Stimulated activated naive CD8-positive, alpha-beta T cell treated with anti-CD3 and anti-CD28 coated beads, Interleukin-15, Interleukin-2, amounts not matched to agents 100 U/mL and 50 U/mL, for 24 hours (primary cell): ENCODE results near the gene RGL1.

Experiments used
- ATAC-seq: fragments of 150-1000 bp; cut with Tn5 transposase; one replicate; pipeline ENCODE4 v1.10.0; 2021
- DNase-seq: peaks from one replicate; pipeline ENCODE4 v3.0.0; 2021

The RGL1 gene

DNA sequence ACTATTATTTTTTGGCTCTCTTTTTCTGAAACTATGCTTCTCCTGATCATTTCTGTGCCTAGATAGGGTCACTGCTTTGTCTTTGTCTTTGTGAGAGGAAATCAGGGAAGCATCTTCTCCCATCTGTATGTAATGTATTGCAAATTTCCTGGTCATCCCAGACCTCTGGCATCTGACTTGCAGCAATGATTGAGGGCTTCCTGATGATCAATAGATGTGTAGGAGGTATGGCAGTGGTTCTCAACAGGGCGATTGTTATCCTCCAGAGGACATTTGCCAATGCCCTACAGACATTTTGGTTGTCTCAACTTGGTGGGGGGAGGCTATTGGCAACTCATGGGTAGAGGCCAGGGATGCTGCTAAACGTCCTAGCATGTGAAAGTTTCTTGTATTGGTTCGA is 64.7 kb downstream of the RGL1 start:
- DNase-seq, result no peak
- ATAC-seq, result no peak

DNA sequence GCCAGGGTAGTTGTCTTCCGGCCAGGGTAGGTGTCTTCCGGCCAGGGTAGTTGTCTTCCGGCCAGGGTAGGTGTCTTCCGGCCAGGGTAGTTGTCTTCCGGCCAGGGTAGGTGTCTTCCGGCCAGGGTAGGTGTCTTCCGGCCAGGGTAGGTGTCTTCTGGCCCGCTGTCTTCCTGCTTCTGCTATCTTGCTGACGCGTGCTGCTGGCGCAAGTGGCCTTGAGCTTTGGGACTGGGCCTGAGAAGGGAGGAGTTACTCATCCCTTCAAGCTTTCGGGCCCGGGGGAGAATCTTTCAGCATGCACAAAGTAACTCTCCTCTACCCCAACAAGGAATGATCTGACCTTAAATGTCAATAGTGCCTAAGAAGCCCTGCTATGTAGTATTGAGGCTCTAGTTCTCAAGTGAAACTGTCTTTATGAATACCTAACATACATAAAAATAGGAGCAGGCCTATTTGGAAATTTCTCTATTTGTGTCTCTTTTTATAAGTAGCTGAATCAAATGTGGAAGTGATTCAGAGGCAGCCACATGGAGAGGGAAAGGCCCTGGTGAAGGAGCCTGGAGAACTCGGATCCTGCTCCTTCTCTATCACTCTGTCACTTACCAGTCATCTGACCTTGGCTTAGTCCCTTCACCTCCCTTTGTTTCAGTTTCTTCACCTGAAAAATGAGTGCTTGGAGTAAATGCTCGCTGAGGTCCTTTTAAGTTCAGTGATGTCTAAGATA is 65.6 kb downstream of the RGL1 start:
- DNase-seq (no peak), ATAC-seq (no peak)

DNA sequence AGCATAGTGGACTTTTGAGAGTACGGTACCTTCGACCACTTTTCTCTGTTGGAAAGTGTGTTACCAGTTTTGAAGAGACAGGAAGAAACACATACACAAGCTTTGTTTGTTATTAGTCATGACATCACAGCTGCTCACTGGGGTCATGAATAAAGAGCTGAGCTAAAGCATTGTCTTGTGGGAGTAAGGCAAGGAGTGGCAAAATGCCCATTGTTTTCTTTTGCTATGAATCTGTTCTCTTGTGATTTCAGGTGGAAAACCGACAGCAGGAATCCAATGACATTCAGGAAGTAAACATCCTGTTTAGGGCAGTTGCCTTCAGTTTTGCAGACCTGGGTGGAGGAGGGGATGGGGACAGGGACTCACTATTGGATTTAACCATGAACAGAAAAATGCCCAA is 66.2 kb downstream of the RGL1 start:
- no peak for DNase-seq
- no peak for ATAC-seq

DNA sequence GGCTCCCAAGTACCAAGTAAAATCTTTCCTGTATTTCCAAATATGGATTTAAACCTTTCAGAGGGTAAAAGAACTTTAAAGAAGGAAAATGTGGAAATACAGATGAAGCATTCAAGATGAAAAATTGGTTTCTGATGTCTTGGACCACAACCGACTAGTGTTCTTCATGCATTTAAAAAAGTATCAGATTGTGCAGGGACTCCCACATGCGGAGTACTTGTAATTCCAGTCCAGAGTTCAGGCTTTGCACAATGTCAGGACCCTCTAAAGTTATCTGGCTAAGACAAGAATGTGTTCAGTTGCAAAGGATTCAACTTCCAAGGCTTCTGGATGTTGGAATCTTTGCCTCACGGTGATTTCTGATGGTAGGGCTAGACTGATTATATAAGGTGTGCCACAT is 66.7 kb downstream of the RGL1 start:
- no peak for ATAC-seq
- DNase-seq, result no peak

DNA sequence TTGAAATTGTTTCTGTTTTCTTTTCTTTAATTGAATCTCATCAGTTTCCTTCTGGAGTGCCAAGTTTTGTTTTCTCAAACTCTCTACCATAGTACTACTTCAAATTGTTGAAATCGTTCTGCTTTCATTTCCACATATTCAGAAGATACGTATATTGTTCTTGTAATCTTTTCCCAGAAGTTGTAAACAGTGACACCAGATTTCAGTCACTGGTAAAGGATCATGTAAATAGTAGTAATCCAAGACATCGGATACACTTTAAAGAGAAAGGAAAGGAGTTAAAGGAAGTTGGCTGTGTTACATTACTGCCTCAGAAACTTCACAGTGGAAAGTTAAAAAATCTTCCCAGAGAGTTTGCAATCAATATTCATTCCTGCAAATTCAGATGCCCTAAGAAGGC is 67.5 kb downstream of the RGL1 start:
- no peak for ATAC-seq
- no peak for DNase-seq

DNA sequence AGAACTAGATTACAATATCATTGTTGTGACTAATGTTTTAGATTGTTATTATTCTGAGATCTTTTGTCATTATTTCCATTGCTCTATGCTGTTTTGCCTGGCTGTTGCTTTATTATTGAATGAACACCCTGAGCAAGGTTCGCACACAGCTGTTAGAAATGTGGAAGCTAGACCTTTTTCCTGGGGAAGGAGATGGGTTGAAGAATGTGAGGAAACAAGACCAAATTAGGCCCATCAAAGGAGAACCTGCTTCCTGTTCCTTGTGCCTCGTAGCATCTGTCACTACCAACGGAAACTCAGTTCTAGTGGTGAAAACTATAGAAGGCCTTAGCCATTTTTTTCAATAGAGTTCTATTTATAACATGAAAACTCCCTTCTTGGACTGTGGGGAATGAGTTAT is 68.7 kb downstream of the RGL1 start:
- DNase-seq, result no peak
- no peak for ATAC-seq

DNA sequence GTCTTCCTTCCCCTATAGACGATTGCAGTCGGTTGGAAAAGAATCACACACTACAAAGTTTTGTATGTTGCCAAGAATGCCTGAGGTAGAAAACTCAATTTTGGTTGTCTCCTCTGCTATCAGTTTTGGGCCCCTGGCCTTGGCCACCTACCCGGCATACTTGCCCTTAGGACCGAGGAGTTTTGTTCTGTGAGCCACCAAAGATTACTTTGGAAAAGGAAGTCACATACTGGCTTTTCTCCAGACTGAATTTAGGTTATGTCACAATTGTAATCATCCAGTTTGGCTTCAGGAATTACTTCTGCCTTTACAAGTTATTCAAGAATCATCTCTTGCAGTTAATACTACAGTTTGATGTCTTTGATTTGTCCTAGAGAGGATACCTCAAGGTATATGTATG is 71.4 kb downstream of the RGL1 start:
- no peak for DNase-seq
- ATAC-seq, result no peak

DNA sequence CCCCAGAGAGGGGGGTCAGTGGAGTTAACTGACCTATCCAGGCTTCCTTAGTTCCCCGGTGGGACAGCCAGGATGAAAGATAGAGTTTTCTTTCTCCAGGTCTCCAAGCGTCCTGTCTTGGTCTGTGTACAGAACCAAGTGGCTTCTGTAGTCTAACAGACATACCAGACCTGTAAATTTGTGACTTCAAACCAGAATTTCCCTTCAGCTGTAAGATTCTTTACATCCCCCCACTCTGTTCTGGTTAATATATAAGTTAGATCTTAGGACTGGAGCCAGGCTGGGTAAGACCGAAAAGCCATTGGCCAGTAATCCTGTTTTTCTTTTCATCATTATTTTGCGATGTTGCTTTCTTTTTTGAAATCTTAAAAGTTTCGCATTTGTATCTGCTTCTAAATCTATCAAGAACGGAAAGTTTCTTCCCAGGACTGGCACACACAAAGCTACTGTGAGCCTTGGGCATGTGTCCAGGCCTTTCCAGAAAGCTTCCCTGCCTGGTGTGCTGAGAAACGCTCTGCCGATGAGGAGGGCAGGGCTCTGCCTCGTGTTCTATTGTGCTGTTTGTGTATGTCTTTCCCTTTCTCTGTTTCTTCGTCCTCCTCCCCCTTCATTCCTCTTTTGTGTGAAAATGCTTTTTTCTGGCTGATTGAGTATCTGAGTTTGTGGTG is 72.3 kb downstream of the RGL1 start:
- DNase-seq (no peak), ATAC-seq (no peak)

DNA sequence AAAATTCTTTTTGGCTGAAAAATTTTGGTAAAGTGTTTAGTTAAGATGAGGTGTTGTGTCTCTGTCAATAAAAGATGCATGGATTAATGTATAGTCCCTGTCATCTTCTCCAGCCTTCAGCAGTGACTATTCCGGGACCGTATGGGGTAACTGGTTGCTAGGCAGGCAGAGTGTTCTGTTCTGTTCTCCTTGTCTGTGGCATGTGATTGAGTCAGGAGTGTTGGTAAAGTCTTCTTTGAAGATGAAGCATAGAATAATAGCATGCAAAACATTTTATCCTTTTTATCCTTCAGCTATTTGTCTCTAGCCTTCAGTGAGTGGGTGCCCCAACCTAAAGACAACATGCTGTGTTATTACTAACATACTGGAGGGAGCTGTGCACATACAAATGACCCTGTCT is 74.6 kb downstream of the RGL1 start:
- DNase-seq, result no peak
- ATAC-seq, result no peak

DNA sequence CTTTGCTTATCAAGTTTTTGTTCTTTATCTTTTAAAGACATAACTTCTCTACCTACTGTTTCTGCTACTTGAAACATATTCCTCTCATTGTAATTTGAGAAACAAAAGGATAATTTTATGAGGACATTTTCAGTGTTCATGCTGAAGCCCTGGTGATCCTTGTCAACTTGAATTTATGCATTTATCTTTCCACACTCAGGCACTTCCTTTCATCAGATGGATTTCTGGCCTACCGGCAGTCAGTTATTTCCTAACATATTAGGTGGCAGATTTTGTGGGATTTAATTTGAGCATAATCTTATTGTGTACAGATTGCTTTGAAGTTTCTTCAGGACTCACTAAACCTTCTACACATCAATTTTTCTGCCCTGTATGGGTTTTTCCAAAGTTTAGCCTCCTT is 75.0 kb downstream of the RGL1 start:
- DNase-seq (no peak), ATAC-seq (no peak)

DNA sequence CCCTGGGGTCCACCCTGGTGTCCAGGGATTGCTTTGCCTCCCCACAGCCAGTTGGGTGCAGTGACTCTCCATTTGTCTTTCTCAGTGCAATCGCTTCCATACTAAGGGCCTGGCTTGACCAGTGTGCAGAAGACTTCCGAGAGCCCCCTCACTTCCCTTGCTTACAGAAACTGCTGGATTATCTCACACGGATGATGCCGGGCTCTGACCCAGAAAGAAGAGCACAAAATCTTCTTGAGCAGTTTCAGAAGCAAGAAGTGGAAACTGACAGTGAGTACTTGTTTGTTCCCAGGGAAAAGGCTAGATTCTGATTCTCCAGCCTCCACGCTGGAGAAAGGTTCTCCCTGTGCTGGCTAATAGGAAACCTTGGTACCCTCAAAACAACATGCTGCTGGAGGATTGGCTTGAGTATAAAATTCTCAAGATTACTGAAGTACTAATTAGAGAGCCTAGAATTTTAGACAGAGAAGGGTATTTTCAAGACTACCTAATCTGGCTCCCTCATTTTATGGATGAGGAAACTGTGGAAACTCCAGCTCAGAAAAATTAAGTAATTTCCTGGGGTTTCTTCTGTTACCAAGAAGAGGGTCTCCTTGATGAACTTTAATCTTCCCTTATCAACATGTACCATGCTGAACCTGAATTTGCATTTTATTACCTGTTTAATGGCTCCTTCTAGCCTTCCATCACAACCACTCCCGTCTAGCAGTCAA is 75.8 kb downstream of the RGL1 start:
- DNase-seq (no peak), ATAC-seq (no peak)

DNA sequence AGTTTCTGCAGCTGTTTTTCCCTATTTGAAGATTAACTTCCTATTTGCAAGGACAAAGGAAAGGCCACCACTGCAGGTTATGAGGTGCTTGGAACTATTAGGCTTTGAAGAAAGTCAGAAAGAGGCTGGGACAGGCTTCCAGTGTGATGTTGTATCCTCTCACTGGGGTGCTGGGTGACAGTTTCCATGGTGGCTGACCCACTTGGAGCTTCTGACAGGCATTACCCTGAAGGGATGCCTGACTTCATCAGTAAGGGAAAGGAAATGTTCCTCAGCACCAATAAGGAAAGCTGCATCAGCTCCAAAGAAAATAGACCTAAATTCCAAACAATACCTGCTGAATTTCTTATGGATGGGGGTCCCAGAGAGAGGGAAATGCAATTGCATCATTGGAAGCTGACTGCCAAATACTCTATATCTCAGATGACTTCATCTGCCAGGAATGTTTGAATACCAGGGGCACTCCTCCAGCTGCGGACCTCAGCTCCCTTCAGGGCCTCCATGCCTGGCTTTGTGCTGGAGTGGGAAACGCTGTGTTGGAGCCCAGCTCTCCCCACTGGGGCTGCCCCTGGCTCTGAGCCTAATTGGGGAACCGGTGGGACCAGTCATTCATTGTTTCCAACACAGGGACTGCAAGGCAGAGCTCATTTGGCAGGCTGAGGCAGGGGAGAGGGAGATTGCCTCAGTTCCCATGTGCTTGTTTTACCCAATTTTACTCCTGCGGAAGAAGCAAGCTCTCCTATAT is 76.6 kb downstream of the RGL1 start:
- no peak for DNase-seq
- no peak for ATAC-seq

DNA sequence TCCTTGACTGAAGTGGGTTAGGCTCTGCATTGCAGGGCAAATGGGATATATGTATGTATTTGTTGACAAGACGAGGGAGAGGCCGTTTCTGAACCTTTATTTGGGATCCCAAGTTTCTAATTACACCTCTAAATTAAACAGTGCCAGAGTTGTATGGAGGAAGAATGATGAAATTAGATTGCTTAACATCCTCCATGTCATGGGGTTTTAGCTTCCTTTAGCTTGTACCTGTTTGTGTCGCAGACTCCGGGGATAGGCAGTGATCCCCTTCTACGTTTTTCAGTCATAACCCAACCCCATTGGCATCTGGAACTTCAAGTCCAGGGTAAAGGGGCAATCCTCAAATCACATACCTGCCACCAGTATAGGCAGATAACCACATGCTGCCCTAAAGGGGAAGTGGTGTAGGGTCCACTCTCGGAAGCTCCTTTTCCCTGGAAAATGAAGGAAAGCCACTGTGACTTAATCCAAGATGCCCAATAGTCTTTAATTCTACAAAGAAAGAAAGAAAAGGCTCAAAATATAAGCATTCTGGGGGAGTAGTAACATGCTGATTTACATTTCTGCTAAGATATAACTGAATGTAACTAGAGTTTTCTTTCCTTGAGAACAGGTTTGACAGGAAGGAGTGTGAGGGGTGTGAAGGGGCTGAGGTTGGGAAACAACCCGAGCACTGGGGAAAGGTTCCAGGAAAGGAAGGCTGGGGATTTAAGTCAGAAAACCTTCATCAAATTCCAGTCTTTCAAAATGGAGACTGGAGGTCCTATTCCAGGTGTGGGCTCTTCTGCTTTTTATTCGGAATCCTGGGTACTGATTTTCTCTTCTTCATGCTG is 77.6 kb downstream of the RGL1 start:
- DNase-seq, result no peak
- no peak for ATAC-seq

DNA sequence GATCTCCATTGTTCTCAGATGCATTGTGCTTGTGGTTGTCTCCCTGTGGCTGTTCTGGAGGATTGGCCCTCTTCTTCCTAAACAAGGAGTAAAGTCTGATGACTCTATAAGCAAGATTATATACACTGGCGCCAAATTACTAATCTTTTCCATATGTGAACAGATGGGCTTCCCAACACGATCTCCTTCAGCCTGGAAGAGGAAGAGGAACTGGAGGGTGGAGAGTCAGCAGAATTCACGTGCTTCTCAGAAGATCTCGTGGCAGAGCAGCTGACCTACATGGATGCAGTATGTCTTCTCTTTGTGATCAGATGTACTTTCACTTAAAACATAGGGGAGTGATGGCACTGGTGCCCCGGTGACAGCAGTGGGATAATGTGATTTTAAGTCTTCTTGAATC is 78.7 kb downstream of the RGL1 start:
- ATAC-seq (no peak), DNase-seq (no peak)

DNA sequence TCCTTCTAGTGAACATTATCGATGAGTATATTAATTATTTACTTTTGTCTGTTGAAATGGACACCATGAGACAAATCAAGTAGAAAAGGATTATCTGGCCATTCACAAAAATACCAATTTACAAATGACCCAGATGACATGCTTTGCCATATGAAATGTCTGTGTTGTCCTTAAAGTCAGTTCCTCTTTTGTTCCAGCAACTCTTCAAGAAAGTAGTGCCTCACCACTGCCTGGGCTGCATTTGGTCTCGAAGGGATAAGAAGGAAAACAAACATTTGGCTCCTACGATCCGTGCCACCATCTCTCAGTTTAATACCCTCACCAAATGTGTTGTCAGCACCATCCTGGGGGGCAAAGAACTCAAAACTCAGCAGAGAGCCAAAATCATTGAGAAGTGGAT is 79.6 kb downstream of the RGL1 start:
- ATAC-seq (no peak), DNase-seq (no peak)

DNA sequence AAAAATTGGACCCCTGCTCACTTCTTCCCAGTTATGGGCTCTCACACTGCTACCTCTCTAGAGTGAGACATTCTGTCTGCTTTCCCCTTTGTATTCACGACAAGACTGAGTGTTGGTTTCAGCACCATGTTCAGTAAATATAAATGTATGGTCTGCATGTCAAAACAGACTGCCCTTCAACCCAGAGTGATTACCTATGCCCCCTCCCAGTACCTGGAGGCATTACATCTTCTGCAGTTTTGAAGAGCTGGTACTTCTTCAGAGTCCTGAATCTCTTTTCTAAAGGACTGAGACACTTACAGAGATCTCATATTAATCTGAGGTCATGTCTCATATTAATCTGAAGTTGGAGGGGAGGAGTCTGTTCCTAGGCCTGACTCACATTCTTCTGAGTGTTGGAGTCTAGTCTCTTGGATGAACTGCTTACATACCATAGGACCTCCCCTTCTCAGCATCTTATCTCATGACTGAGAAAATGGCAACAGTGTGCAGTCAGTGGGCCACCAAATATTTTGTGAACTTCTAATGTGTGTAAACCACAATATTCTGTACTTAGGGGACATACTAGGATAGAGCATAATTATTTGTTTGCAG is 80.3 kb downstream of the RGL1 start:
- ATAC-seq (no peak), DNase-seq (no peak)

DNA sequence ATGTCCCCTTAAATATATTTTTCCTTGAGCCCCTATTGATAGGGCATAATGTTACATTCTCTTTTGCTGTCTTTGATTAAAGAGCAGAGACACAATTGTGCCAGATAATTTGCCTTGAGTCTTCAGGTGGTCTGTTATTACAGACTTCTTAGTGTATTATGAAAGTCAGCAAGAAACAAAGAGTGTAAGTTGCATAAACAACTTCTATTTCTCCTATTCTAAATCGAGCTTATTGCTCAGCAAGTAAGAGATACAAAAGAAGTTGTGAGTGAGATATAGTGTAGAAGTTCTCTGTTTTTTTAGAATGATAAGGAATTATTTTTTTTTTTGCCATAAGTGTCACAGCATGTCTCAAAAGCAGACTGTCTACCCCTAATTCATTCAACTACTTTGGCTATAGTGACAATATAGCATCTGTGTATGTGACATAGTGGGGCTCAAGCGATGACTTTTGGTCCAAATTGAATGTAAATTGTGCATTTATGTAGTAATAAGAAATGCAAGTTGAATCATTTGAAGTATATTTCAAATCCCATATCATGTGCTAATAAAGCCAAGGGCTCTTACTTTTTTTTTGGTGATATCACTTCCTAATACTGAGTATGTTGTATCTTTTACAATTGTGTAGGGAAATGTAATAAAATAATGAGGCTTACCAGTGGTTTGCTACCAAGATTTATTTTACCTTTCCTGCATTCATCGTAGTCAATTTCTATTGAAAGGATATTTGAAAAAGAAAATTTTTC is 81.3 kb downstream of the RGL1 start:
- no peak for ATAC-seq

DNA sequence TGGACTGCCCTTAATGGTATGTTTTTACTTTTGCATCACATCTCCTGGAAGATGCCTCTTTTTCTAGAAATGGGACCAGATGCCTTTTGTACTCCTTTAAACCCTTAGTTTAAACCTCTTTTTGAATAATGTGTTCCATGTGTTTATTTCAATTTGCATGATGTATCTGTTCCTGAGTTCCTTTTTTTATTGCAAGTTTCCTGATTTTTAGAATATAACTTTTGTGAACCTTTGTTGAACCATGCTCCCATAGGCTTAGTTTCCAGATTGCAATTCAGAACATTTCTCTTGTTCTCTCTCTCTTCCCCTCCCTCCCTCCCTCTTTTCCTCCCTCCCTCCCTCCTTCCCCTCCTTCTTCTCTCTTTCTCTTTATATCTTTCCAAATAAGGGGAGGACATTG is 81.9 kb downstream of the RGL1 start:
- no peak for DNase-seq
- no peak for ATAC-seq

More for the DNA sequence above, 81.3 kb downstream of the RGL1 start:
- no peak for DNase-seq

DNA sequence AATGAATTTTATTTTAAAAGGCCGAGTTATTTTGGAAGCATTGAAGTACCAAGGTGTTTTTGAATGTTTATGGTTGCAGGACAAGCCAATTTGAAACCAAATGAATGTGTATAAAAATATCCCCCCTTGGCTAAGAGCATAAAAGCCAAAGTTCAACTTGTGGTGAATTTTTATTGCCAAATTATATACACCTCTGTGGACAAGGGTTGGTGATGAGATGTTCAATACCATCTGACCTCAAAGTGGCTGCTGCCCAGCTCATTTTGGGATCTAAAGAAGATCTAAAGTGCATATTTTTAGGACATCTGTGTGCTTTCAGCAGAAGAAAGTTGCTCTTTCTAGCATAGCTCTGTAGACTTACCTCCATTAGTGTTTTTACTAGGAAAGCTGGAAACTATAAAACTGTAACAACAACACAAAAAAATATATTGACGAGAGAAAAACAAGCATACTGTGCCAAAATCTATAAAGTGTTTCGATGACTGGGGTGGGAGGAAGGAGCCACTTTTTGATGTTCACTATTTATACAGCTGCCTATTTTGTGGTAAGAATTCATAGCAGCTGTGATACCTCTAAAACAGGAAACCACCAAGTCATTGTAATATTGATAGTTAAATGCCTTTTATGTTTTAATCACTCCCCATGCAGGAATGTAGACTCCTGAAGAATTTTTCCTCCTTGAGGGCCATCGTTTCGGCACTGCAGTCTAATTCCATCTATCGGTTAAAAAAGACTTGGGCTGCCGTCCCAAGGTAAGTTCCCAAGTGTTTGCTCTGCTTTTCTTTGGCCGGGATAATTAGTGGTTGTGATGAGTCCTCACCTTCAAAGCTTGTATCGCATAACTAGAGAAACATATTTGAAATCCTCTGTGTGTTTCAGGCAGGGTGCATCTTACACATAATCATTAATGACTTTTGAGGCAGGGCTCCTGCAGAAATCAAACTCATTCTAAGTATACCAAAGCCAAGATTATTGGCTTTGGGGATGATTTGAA is 83.2 kb downstream of the RGL1 start:
- no peak for DNase-seq
- no peak for ATAC-seq

DNA sequence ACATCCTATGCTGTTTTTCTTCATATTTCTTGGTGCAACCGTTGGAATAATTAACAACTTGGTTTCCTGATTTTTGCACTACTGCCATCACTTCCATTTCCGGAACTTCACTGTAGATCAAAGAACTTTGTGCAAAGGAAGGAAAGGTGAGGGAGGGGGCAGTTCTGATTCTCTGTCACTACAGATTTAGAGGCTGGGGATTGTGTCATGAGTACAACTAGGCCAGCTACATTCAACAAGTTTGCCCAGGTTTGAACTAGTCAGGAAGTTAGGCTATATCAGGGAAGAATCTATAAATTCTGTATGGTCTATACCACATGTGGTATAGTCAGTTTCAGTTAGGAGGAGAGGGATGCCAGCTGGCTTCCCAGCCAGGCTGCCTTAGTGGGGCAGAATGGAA is 84.2 kb downstream of the RGL1 start:
- DNase-seq (no peak), ATAC-seq (no peak)
